KMS-11 (cell line): ENCODE measurements around the gene ATP7B.

Experiments
- H2AFZ ChIP-seq: fragments of 200-600 bp; sonication (generic); 2 replicates; pipeline ENCODE4 v1.6.1; 2016; ENCODE audit warnings: antibody characterized with exemption, mixed run types, low read depth
- H3K27ac ChIP-seq: fragments of 200-600 bp; sonication (generic); 2 replicates; pipeline ENCODE4 v1.6.1; 2016; ENCODE audit warnings: mild to moderate bottlenecking, mixed run types
- H3K27me3 ChIP-seq: fragments of 200-600 bp; sonication (generic); 2 replicates; pipeline ENCODE4 v1.6.1; 2017; ENCODE audit warnings: mild to moderate bottlenecking, low read depth, mixed run types, moderate library complexity; ENCODE audit not compliant: insufficient read depth
- H3K36me3 ChIP-seq: fragments of 200-600 bp; sonication (generic); 2 replicates; pipeline ENCODE4 v1.6.1; 2017; ENCODE audit warnings: mild to moderate bottlenecking, mixed run types; ENCODE audit not compliant: insufficient read depth
- H3K4me1 ChIP-seq: fragments of 200-600 bp; sonication (generic); 2 replicates; pipeline ENCODE4 v1.6.1; 2016; ENCODE audit warnings: mild to moderate bottlenecking, low read depth, mixed run types; ENCODE audit not compliant: poor library complexity, severe bottlenecking
- H3K4me2 ChIP-seq: fragments of 200-600 bp; sonication (generic); 2 replicates; pipeline ENCODE4 v1.7.0; 2016; ENCODE audit warnings: mild to moderate bottlenecking, mixed run types
- H3K4me3 ChIP-seq: fragments of 200-600 bp; sonication (generic); IDR thresholded peaks from 2 replicates; pipeline ENCODE4 v1.6.1; 2017; ENCODE audit warnings: low read depth, low read length, mixed read lengths; ENCODE audit not compliant: insufficient read depth
- H3K79me2 ChIP-seq: fragments of 200-600 bp; sonication (generic); 2 replicates; pipeline ENCODE4 v1.6.1; 2016; ENCODE audit warnings: low read depth, mixed run types; ENCODE audit not compliant: insufficient read depth
- H3K9ac ChIP-seq: fragments of 200-600 bp; sonication (generic); 2 replicates; pipeline ENCODE4 v1.6.1; 2016; ENCODE audit warnings: mild to moderate bottlenecking, mixed run types
- H4K20me1 ChIP-seq: fragments of 200-600 bp; sonication (generic); 2 replicates; pipeline ENCODE4 v1.6.1; 2016; ENCODE audit warnings: mild to moderate bottlenecking, mixed run types; ENCODE audit not compliant: insufficient read depth
- TF ChIP-seq, protein P1 (sequence below): fragments of 200-600 bp; sonication (generic); conservative IDR thresholded peaks from 2 replicates; pipeline ENCODE4 v1.6.1; 2017; ENCODE audit warnings: low read depth, mild to moderate bottlenecking, antibody characterized with exemption, low read length, moderate library complexity, mixed read lengths

The ATP7B gene

DNA sequence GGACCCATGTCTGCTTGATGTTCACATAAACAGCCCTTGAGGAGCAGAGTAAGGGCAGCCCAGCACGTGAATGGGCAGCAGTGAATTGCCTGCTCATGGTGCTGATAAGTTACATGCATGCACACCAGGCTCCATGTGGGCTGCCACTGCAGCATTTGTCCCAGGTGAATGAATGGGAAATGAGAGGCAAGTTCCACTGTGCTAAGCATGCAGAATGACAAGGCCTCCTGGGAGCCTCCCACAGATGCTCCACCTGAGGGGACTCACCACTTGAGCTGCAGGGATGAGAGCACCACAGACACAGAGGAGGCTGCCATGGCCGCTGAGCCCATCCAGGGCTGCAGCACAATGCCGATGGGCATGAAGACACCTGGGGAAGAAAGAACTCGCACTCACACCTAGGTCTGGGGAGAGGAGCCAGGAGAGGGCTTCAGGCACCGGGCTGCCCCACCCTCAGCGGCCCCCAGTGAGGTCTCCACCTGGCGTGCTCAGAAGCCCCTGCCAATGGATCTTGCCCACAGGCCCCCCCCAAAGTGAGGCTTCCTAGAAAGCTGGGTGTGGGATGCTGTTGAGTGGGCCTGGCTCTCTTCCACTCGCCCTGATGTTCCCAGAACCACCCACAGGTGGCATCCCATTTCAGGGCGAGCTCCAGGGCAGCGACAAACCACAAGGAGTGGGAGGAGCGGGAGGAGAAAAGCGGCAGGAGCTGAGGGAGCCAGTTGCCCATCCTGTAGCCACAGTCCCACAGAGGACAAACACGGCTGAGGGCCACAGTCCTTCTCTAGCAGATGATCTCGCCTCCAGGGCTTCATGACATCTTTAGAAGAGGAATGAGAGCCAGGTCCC lies 75.7 kb downstream of the ATP7B start:
- no peaks in the 10 kb centered on the region for H3K36me3 ChIP-seq
- no peak overlapping the region for H3K4me3 ChIP-seq
- TF ChIP-seq, protein P1, sequence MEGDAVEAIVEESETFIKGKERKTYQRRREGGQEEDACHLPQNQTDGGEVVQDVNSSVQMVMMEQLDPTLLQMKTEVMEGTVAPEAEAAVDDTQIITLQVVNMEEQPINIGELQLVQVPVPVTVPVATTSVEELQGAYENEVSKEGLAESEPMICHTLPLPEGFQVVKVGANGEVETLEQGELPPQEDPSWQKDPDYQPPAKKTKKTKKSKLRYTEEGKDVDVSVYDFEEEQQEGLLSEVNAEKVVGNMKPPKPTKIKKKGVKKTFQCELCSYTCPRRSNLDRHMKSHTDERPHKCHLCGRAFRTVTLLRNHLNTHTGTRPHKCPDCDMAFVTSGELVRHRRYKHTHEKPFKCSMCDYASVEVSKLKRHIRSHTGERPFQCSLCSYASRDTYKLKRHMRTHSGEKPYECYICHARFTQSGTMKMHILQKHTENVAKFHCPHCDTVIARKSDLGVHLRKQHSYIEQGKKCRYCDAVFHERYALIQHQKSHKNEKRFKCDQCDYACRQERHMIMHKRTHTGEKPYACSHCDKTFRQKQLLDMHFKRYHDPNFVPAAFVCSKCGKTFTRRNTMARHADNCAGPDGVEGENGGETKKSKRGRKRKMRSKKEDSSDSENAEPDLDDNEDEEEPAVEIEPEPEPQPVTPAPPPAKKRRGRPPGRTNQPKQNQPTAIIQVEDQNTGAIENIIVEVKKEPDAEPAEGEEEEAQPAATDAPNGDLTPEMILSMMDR = no peak
- H3K79me2 ChIP-seq = no peaks in the 10 kb centered on the region
- no peak overlapping the region for H3K4me2 ChIP-seq
- H4K20me1 ChIP-seq = no peaks in the 10 kb centered on the region
- no peak overlapping the region for H3K9ac ChIP-seq
- no peak overlapping the region for H2AFZ ChIP-seq
- peaks cover under 1% of the 10 kb centered on the region for H3K4me1 ChIP-seq
- no peaks in the 10 kb centered on the region for H3K27me3 ChIP-seq
- no peak overlapping the region for H3K27ac ChIP-seq

DNA sequence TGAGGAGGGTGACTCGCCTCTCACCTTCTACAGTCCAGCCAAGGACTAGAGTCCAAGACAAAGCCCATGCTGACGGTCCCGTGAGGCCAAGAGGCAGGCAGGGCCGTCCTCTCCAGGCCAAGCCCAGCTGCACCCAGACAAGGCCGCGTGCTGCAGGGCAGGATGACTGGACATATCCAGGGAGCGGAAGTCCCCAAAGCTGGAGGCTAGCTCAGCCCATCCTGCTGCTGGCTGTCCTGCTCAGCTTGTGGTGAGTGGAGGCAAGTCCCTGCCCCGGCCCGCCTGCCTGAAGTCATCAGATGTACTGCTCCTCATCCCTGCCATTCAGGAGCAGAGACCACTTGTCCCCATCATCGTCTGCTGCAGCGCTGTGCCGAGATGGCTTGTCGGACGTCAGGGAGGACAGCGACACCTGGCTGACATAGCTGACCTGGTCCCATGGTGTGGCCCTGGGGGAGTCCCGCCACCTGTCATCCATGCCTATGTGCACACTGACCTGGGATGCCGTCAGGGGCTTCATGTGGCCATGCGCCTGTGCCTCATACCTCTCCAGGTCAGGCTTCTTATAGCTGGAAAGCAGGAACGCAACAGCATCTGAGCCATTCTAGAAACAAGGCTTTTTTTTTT lies 76.7 kb downstream of the ATP7B start:
- Histone ChIP-seq H3K4me3 (no peak overlapping the region), H3K4me1 (no peaks in the 10 kb centered on the region), H3K27me3 (no peaks in the 10 kb centered on the region), H3K4me2 (no peak overlapping the region), H2AFZ (no peak overlapping the region), H3K27ac (no peak overlapping the region), H4K20me1 (no peaks in the 10 kb centered on the region), H3K79me2 (no peaks in the 10 kb centered on the region), H3K9ac (no peak overlapping the region), H3K36me3 (no peaks in the 10 kb centered on the region)
- TF ChIP-seq, protein P1 = no peak

DNA sequence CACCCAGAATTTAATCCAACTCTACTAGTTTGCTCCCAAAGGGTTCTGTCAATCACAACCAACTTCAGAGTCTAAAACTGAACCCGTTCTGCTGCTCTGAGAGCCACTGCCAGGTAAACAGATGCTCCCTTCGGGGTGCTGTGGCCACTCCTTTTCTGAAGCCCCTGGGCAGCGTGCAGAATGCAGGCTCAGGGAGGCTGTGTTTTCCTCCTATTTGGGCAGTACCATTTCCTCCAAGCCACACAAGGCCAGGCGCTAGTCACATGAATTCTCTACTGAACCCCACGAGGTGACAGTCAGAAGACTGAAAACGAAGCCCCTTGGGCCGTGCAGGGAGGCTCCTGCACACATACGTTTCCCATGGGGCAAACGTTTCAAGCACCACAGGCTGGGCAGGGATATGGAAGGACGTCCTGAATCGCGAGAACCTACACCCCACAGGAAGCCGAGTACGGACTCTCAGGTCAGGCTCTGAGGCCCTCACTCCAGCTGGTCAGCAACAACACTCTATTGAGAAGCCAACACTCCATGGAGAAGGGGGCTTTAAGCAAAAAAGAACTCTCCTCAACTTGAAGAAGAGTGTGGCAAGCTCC lies 77.7 kb downstream of the ATP7B start:
- Histone ChIP-seq H4K20me1 (no peaks in the 10 kb centered on the region), H3K4me3 (no peak overlapping the region), H3K36me3 (no peaks in the 10 kb centered on the region), H3K4me1 (no peaks in the 10 kb centered on the region), H3K79me2 (no peaks in the 10 kb centered on the region), H3K4me2 (no peak overlapping the region), H2AFZ (no peak overlapping the region), H3K9ac (no peak overlapping the region), H3K27ac (no peak overlapping the region), H3K27me3 (no peaks in the 10 kb centered on the region)
- TF ChIP-seq, protein P1 = no peak

DNA sequence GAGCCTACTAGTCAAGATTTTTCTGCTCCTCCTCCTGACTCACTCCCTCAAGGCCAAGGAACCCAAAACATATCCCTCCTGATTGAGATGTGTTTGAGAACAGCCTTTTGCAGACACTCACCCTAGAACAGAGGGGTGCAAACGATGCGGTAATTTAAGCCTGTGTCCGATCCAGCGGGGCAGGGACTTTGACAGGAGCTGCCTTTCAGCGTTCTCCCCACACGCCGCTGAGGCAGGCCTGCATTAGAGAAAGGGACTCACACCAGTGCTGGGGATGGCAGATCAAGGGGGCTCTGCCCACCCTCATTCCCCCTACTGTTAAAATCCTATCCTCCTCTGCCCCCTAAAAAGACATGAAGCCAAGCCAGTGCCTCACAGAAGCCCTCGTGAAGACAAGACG lies 79.0 kb downstream of the ATP7B start:
- H3K4me2 ChIP-seq = no peak overlapping the region
- H4K20me1 ChIP-seq = no peaks in the 10 kb centered on the region
- no peaks in the 10 kb centered on the region for H3K27me3 ChIP-seq
- TF ChIP-seq, protein P1 = no peak
- H3K4me1 ChIP-seq = no peaks in the 10 kb centered on the region
- H3K36me3 ChIP-seq = no peaks in the 10 kb centered on the region
- H3K9ac ChIP-seq = no peak overlapping the region
- H3K4me3 ChIP-seq = no peak overlapping the region
- no peaks in the 10 kb centered on the region for H3K79me2 ChIP-seq
- H2AFZ ChIP-seq = no peak overlapping the region
- no peak overlapping the region for H3K27ac ChIP-seq
